ENCODE data around the gene TFG.

The TFG gene

GRCh38 chr3:100708644-100708988, 678 bp upstream of the TFG start:
- no peak for DNase-seq

GRCh38 chr3:100709842-100710260, 557 bp downstream of the TFG start:
- DNase-seq: no peak

DNA sequence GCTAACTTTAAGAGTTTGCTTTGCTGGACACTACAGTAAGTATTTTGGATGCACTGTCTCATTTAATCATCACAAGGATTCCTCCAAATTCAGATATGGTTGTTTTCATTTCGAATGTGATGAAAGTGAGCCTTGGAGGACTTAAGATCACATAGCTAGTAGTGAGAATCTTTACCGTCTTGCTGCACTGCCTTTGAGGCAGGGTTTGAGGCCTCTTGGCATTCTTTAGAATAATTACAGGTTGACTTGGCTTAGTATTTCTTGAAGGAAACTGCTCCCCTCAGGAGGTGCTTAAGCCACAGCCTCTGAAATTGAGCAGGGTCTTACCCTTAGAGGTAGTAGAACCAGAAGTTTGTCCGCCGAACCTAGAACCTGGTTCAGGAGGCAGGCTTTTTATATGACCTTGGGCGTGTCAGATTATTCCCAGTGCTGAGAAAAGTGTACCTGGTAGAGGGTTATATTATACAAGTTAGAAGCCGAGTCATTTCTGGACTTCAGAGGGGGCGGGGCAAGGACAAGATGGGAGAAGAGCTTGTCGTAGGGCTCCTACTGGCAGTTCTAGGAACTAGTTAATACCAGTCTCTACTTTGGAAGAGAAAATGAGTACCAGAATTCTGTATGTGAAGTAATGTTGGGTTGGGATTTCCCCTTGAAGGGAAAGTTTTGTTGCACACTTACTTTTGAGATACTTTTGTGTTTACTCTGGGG, 1.1 kb downstream of the TFG start:
- DNase-seq: no peak

DNA sequence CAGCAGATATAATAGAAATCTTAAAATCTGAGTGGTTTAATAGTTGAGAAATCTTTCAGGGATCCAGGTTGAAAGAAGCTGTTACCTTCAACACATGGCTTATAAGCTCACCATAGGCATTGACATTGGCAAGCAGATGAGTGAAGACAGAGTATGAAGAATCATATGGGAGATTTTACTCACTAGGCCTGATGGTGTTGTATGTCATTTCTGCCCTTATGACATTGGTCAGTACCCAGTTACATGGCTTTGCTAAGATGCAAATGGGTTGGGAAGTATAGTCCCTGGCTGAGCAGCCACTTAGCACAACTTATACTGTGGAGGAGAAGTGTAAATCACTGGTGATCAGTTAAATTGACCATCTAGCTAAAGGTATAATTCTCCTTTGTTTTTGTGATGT, 5.9 kb downstream of the TFG start:
- no peak for DNase-seq

GRCh38 chr3:100717063-100717462, 7.8 kb downstream of the TFG start:
- no peak for DNase-seq

DNA sequence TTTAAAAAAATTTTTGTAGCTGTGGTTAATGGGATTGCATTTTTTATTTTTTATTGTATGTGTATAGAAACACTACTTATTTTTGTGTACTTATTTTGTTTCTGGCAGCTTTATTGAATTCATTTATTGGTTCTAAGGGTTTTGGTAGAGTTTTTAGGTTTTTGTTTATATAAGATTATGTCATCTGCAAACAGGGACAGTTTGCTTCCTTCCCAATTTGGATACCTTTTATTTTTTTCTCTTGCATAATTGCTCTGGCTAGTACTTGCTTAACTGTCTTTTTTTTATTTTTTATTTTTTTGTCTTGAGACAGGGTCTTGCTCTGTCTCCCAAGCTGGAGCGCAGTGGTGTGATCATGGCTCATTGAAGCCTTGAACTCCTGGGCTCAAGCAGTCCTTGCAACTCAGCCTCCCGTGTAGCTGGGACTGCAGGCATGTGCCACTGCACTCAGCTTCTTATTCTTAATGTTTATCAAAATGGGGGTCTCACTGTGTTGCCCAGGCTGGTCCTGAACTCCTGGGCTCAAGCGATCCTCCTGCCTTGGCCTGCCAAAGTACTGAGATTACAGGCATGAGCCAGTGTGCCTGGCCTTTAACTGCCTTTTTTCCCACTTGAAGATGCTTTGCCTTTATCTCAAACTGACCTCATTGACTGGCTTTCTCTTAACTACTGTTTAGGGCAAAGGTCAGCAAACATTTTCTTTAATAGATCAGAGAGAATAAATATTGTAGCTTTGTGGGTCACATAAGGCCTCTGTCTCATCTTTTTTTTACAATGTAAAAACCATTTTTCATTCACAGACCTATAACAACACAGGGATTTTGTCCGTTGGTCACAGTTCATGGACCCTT, 8.6 kb downstream of the TFG start:
- DNase-seq: no peak

DNA sequence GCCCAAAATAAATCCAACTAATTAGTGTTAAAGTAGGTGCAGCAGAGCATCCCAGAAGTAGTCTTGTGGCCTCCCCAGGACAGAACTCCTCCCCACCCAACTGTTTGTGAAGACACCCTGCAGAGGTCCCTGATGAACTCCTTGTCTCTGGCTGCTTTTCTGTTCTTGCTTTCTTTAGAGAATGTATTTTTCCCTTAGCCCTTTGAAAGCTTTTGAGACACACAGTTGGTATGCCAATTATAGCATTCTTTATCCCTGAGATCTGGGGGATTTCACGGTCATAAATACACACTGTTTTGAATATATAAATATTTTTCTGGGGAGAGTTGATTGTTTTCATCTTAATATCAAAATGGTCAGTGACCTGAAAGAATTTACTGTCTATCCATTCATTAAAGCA, 9.8 kb downstream of the TFG start:
- DNase-seq: no peak

DNA sequence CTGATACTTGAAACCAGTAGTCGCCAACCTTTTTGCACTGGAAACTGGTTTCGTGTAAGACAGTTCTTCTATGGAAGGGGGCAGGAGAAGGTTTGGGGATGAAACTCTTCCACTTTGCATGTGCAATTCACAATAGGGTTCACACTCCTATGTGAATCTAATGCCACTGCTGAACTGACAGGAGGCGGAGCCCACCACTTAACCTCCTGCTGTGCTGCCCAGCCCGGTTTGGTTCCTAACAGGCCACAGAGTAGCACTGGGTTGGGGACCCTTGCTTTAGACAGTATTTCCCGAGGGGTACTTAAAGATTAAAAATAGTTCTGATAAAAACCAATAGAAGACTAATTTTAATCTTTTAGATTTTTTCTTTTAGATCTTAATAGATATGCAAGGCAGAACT, 11.1 kb downstream of the TFG start:
- no peak for DNase-seq

GRCh38 chr3:100725935-100726513, 16.7 kb downstream of the TFG start:
- DNase-seq: no peak

- DNase-seq: no peak
Measured at GRCh38 chr3:100726706-100727105, 17.4 kb downstream of the TFG start.

GRCh38 chr3:100730524-100730923, 21.2 kb downstream of the TFG start:
- no peak for DNase-seq

- no peak for DNase-seq
Measured at GRCh38 chr3:100732435-100732834, 23.1 kb downstream of the TFG start.

- no peak for DNase-seq
Measured at GRCh38 chr3:100737334-100737733, 28.0 kb downstream of the TFG start.

DNA sequence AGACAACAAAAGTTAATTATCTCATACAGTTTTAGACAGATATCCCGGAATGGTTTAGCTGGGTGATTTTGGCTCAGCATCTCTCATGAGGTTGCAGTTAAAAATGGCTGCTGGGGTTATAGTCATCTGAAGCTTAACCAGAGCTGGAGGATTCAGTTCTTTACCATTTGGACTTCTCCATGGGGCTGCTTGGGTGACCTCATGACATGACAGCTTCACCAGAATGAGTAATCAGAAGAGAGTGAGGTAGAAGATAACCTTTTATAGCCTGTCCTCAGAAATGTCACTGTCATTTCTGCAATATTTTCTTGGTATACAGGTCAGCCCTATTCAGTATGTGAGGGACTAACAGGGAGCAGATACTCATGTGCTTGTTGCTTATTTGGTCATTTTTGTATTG, 30.9 kb downstream of the TFG start:
- no peak for DNase-seq

DNA sequence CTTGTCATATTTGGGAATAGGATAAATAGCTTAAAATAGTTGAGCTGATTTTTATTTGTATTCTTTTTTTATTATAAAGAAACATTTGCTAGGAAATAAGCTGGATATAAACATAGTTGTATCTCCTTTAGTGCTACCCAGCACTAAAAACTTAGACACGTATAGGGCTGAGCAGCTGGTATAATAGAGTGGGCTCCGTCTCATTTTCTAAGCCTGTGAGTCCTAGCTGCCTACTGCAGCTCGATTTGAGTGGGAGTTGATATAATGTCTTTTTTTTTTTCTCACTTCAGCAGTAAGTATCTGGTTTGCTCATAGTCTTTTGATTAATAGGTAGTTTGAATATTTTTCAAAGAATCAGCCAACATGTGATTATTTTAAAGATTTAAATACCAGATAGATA, 34.2 kb downstream of the TFG start:
- DNase-seq: no peak

DNA sequence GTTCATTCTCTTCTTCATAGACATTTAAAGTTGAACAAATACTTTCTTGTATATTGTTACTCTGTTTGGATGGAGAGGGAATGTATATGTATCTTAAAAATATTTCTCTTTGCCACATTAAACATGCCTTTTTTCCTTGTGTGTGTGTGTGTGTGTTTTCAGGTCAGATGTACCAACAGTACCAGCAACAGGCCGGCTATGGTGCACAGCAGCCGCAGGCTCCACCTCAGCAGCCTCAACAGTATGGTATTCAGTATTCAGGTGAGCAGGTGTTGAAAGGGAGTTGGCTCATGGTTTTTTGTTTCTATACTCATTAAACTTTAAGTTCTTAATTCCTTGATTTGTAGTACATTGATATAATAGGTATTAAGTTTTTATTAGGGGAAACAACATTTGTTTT, 35.4 kb downstream of the TFG start:
- no peak for DNase-seq

GRCh38 chr3:100745617-100746016, 36.3 kb downstream of the TFG start:
- no peak for DNase-seq

GRCh38 chr3:100746092-100746491, 36.8 kb downstream of the TFG start:
- DNase-seq: no peak

DNA sequence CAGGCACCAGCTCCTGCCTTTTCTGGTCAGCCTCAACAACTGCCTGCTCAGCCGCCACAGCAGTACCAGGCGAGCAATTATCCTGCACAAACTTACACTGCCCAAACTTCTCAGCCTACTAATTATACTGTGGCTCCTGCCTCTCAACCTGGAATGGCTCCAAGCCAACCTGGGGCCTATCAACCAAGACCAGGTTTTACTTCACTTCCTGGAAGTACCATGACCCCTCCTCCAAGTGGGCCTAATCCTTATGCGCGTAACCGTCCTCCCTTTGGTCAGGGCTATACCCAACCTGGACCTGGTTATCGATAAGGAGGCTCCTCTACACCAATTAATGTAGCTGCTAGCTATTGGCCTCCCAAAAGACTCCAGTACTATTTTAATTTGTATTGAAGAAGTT, 38.9 kb downstream of the TFG start:
- no peak for DNase-seq

GRCh38 chr3:100748967-100749366, 39.7 kb downstream of the TFG start:
- no peak for DNase-seq

GRCh38 chr3:100753846-100754245, 44.6 kb downstream of the TFG start:
- no peak for DNase-seq

DNA sequence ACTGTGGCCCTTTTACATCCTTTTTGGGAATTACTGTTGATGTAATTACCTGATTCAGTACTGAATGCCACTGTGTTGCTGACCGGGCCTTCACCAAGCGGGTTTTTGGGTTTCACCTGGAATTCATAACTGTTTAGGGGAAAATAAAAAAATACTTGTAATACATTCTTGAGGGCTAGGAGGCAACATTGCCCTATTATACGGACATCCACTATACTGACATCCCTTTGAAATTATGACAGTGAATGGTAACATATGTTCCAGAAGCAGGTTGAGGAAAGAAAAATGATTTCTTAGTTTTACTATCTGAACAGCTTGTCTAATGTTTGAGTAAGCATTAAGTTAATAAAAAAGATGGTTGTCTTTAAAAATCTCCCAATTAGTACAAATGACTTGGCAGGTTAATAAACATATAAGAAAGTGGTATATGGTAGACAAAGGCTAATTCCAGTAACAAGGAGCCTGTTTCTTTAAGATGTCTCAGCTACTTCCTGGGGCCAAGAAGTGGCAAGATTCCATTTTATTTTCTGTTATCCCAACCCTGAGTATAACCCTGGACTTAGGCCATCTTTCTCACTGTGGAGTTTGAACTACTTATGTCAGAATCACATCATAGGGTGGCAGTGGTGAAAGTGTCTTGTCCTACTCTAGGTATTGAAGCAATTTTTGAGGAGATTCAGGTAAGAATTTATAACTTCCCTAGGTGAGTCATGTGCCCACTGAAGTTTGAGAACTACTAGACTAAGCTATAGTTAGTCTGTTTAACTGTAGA, 45.5 kb downstream of the TFG start:
- DNase-seq: no peak

GRCh38 chr3:100756441-100756840, 47.1 kb downstream of the TFG start:
- DNase-seq: no peak

GRCh38 chr3:100759159-100759558, 49.9 kb downstream of the TFG start:
- no peak for DNase-seq

Data from SHP77 treated with DMSO at 0.1 percent for 48 hours (cell line).